Caki2 (cell line): ENCODE data around the gene TRMU. TPM values are rescaled to one million over a fixed set of nuclear protein-coding genes. Genes with fewer than 3 reads are reported as not detected.

Experiments
- DNase-seq: peaks from one replicate; pipeline ENCODE4 v3.0.0-alpha.2; 2015; ENCODE audit warnings: low read depth
- in situ Hi-C: cut with HindIII; loops from 2 replicates; pipeline ENCODE4 v1.10.0; 2016; ENCODE audit warnings: low sequenced_read_pairs, low pct_unique_long_range_greater_than_20kb, mixed read lengths
- total RNA-seq: library from RNA; depleted of rRNA; stranded (reverse); fragments of >200 nt; shearing (Covaris generic); gene quantifications from 2 replicates; pipeline ENCODE4 v1.2.3, GENCODE V29; 2014; ENCODE audit warnings: low replicate concordance

Gene TRMU
- total RNA-seq, 1 experiment from 2014 or later, result 65.1 TPM

DNA sequence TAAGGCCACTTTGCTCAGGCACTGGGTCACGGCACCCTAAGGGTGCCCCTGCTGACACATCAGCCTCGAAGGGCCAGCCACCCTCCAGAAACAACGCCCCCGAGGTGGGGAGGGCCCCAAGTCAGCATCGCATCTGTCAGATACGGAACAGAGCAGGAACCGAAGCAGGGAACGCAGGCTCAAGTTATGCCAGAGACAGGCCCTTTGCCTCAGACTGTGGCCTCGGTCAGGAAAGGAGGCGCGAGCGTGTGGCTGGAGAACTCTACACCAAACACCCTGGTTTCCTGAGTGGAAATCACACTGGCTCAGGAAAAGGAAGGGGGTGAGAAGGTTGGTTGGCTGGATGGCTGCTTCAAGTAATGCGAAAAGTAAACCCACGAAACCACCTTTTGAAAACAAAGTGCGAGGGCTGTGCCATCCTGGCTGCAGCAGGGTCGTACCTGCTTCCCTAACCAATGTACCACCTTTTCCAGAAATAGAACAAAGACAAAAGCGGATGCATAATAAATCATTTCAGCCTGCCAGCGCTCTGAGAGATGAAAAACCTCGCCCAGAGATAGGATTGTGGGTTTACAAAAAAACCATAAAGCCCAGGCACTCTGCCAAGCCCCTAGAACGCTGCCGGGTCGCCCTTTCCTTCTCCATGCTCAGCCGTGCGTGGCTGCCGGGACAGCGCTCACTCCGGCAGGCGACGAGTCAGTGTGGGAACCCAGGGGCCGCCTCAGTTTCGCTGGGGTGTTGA, 38.6 kb downstream of the TRMU start:
- peak; percentile 87 for DNase-seq
- in situ Hi-C loops, result no loop called here

- DNase-seq, result no peak
Measured at GRCh38 chr22:46374663-46375474, 39.4 kb downstream of the TRMU start.

GRCh38 chr22:46376111-46376510, 40.6 kb downstream of the TRMU start:
- in situ Hi-C loops, result no loop called here
- DNase-seq, result peak; percentile 65

More at GRCh38 chr22:46374663-46375474, 39.4 kb downstream of the TRMU start:
- in situ Hi-C loops, result no loop called here

GRCh38 chr22:46376908-46377524, 41.5 kb downstream of the TRMU start:
- in situ Hi-C loops, result no loop called here

GRCh38 chr22:46377525-46378425, 42.3 kb downstream of the TRMU start:
- in situ Hi-C loops, result no loop called here
- DNase-seq, result peak; percentile 99

More at GRCh38 chr22:46376908-46377524, 41.5 kb downstream of the TRMU start:
- no peak for DNase-seq

DNA sequence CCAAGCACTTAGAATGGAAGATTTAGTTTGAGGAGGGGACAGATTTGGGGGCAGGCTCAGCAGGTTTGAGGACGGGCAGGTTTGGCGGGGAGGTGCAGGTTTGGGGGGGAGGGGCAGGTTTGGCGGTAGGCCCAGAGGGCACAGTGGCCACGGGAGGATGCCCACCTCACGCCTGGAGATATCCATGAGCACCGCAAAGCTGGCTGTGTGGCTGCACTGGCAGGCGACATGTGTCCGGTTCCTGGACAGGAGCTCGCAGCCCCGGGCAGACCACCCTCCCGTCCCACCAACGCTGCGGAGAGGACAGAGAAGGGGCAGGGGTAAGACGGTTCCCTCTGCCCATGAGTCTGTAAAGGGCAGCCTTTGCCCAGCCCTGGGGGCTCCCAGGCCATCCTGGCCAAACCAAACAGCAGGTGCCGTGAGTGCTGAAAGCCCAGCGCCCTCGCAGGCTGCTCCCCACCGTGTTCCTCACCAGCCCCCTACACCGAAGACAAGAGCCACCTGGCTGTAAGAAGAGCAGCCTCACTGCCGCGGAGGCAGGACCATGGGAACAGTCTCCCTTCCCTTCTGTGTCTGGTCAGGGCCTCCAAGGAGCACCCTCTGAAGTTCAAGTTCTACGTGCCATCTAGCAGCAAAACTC, 43.0 kb downstream of the TRMU start:
- peak; percentile 46 for DNase-seq
- in situ Hi-C loops, result no loop called here

DNA sequence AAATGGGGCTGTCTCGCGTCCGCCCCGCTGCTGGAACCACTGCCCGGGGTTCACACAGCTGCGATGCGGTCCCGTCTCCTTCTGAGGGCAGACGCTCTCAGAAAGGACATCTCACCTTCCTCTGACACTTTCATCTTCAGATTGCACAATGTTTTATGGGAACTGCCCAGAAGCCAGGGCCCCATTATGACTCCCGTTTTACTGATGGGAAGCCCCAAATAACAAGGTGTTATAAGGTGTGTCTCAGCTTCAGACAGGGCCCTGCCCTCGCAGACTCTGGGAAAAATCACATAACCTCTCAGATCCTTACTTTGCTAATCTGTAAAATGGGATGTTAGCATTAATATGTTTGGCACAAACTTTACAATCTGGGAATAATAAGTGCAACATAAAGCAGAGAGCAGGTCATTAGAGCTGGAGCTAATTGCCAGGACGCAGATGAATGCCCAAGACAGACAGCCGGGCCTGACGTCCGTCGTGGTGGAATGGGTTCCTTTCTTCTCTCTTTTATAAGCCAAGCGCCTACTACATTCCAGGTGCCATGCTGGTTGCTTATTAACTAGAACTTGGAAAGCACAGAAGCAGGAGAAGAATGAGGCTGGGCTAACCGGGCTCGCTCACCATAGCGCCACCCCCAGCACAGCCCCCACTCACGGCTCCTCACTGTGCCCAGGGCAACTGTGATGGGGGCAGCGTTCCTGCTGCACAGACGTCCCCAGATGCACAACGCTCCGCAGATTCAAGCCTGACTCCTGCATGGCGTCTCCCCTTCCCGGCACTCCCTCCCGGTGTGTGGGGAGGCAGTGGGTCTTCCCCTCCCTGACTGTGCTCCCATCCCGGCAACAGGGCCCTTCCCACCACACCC, 43.8 kb downstream of the TRMU start:
- in situ Hi-C loops, result no loop called here
- peak; percentile 95 for DNase-seq

- in situ Hi-C loops, result no loop called here
- no peak for DNase-seq
Measured at GRCh38 chr22:46380069-46380468, 44.6 kb downstream of the TRMU start.

GRCh38 chr22:46380581-46380980, 45.1 kb downstream of the TRMU start:
- in situ Hi-C loops, result no loop called here
- DNase-seq, result no peak

DNA sequence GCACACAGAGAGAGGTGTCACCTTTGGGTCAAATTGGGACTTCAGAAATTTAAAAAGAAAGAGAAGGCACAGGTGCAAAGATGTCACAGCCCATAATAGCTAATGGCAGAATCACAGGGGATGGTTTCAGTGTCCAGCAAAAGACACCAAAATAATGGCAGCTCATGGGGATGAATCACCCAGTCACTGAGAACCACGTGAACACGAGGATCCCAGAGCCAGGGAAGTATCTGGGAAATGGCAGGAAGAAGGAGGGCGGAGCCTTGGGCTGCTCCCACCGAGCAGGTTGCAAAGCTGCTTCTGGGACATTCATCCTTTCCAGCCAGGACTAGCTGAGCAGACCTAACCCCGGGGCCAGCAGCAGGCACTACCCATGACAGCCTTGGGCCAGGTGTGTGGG, 45.6 kb downstream of the TRMU start:
- DNase-seq, result peak; percentile 76
- in situ Hi-C loops, result no loop called here

DNA sequence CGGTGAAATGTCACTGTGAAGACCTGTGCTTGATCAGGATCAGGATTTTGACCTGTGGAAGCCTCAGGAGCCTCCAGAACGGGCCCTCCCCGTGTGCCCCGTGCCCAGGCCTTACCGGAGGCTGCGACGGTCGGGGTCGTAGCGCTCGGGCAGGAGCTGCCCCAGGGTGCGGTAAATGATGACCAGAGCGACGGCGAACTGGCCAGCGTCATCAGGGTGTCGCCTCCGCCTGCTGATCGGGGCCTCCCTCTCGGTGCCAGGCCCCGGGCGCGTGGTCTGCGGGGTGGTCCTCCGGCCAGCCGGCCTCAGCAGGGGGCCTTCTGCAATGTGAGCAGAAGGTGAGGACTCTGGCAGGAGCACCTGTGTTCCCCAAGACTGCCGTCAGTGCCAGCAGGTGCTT, 46.2 kb downstream of the TRMU start:
- in situ Hi-C loops, result no loop called here
- DNase-seq, result no peak

GRCh38 chr22:46382524-46382923, 47.0 kb downstream of the TRMU start:
- DNase-seq, result no peak
- in situ Hi-C loops, result no loop called here

GRCh38 chr22:46386312-46386711, 50.8 kb downstream of the TRMU start:
- DNase-seq, result no peak
- in situ Hi-C loops, result no loop called here

GRCh38 chr22:46387748-46388147, 52.2 kb downstream of the TRMU start:
- in situ Hi-C loops, result no loop called here
- no peak for DNase-seq

- in situ Hi-C loops, result no loop called here
- no peak for DNase-seq
Measured at GRCh38 chr22:46388647-46389046, 53.1 kb downstream of the TRMU start.

GRCh38 chr22:46389081-46389480, 53.6 kb downstream of the TRMU start:
- in situ Hi-C loops, result no loop called here
- no peak for DNase-seq

GRCh38 chr22:46390105-46390651, 54.7 kb downstream of the TRMU start:
- in situ Hi-C loops, result no loop called here
- no peak for DNase-seq
